HepG2 (cell line): Measurements from ENCODE around the gene FRAS1. TPM values are rescaled to one million over a fixed set of nuclear protein-coding genes. Genes with fewer than 3 reads are reported as not detected.
A peak's percentile ranks its signal among the peaks of the same experiment; 100 is the strongest.

Experiments
- CENPT ChIP-seq: sonication (generic); formaldehyde crosslinking; IDR thresholded peaks from 2 replicates; pipeline ENCODE4 v1.8.0; 2022; ENCODE audit warnings: low read depth, mild to moderate bottlenecking, moderate library complexity, missing genetic modification reagents
- EP300 ChIP-seq, 3 experiments: sonication (generic) in 1 of 3; formaldehyde crosslinking in 1 of 3; IDR thresholded peaks; 2 replicates each; pipeline versions ENCODE4 v1.5.1 to v1.6.1; 2011 to 2020; ENCODE audit warnings: low read depth in 2 of 3, low read length in 2 of 3, borderline replicate concordance in 1 of 3, improper control_type of control experiment in 1 of 3, mild to moderate bottlenecking in 1 of 3, missing genetic modification reagents in 1 of 3, moderate library complexity in 1 of 3
- GFI1 ChIP-seq: sonication (generic); formaldehyde crosslinking; IDR thresholded peaks from 2 replicates; pipeline ENCODE4 v1.5.0; 2020; ENCODE audit warnings: missing genetic modification reagents, mild to moderate bottlenecking, borderline replicate concordance
- HIC2 ChIP-seq: sonication (generic); formaldehyde crosslinking; IDR thresholded peaks from 2 replicates; pipeline ENCODE4 v1.9.0; 2022; ENCODE audit warnings: low read depth, missing genetic modification reagents
- HMG20A ChIP-seq: IDR thresholded peaks from 2 replicates; pipeline ENCODE4 v1.6.1; 2016; ENCODE audit warnings: borderline replicate concordance
- MED1 ChIP-seq: sonication (generic); formaldehyde crosslinking; IDR thresholded peaks from 2 replicates; pipeline ENCODE4 v1.4.0; 2020; ENCODE audit warnings: missing genetic modification reagents
- NKX3-1 ChIP-seq: sonication (generic); formaldehyde crosslinking; IDR thresholded peaks from 2 replicates; pipeline ENCODE4 v1.5.0; 2020; ENCODE audit warnings: missing genetic modification reagents
- NR2C2 ChIP-seq: sonication (generic); formaldehyde crosslinking; IDR thresholded peaks from 2 replicates; pipeline ENCODE4 v1.4.0; 2020; ENCODE audit warnings: missing genetic modification reagents, mild to moderate bottlenecking, moderate library complexity, borderline replicate concordance
- PPARG ChIP-seq: conservative IDR thresholded peaks from 2 replicates; pipeline ENCODE4 v1.6.1; 2016; ENCODE audit warnings: missing biosample characterization, missing genetic modification reagents
- SP140L ChIP-seq: sonication (generic); formaldehyde crosslinking; IDR thresholded peaks from 2 replicates; pipeline ENCODE4 v1.4.0; 2020; ENCODE audit warnings: missing genetic modification reagents, borderline replicate concordance
- TP53 ChIP-seq: sonication (generic); formaldehyde crosslinking; conservative IDR thresholded peaks from 2 replicates; pipeline ENCODE4 v1.4.0; 2020; ENCODE audit warnings: missing genetic modification reagents
- ZNF331 ChIP-seq: sonication (generic); formaldehyde crosslinking; IDR thresholded peaks from 2 replicates; pipeline ENCODE4 v1.4.0; 2020; ENCODE audit warnings: missing genetic modification reagents
- ZNF343 ChIP-seq: sonication (generic); formaldehyde crosslinking; IDR thresholded peaks from 2 replicates; pipeline ENCODE4 v1.4.0; 2020; ENCODE audit warnings: mild to moderate bottlenecking, missing genetic modification reagents
- ZNF362 ChIP-seq: sonication (generic); formaldehyde crosslinking; IDR thresholded peaks from 2 replicates; pipeline ENCODE4 v1.4.0; 2020; ENCODE audit warnings: missing genetic modification reagents, mild to moderate bottlenecking, borderline replicate concordance
- ZNF430 ChIP-seq: sonication (generic); formaldehyde crosslinking; IDR thresholded peaks from 2 replicates; pipeline ENCODE4 v1.9.0; 2021; ENCODE audit warnings: mild to moderate bottlenecking, missing genetic modification reagents
- ZNF446 ChIP-seq: sonication (generic); formaldehyde crosslinking; IDR thresholded peaks from 2 replicates; pipeline ENCODE4 v1.5.0; 2020; ENCODE audit warnings: mild to moderate bottlenecking, missing genetic modification reagents
- ZNF556 ChIP-seq: sonication (generic); formaldehyde crosslinking; IDR thresholded peaks from 2 replicates; pipeline ENCODE4 v1.4.0; 2020; ENCODE audit warnings: mild to moderate bottlenecking, missing genetic modification reagents, borderline replicate concordance
- ZNF557 ChIP-seq: sonication (generic); formaldehyde crosslinking; IDR thresholded peaks from 2 replicates; pipeline ENCODE4 v1.4.0; 2020; ENCODE audit warnings: missing genetic modification reagents
- ZNF616 ChIP-seq: sonication (generic); formaldehyde crosslinking; IDR thresholded peaks from 2 replicates; pipeline ENCODE4 v1.5.0; 2020; ENCODE audit warnings: low read depth, mild to moderate bottlenecking, missing genetic modification reagents
- polyA plus RNA-seq, 8 experiments: library from polyadenylated mRNA; depleted of rRNA in 3 of 8; stranded (reverse) in 7 of 8; unstranded in 1 of 8; fragments of >200 nt; fragmentation: Illumina TruSeq in 4 of 8; extraction: Trizol in 4 of 8; gene quantifications; 2 replicates each; pipeline versions ENCODE4 v1.2.1 to v1.2.3, GENCODE V29; 2011 to 2016; ENCODE audit warnings: low read depth in 4 of 8, missing spikeins in 1 of 8, mixed read lengths in 1 of 8; ENCODE audit not compliant: insufficient read depth in 1 of 8
- total RNA-seq, 5 experiments: library from RNA; depleted of rRNA; stranded (reverse); fragments of >200 nt; fragmentation: Illumina TruSeq; extraction: Trizol; gene quantifications; 2 replicates each; pipeline ENCODE4 v1.2.3, GENCODE V29; 2016; ENCODE audit warnings: low read depth in 1 of 5
- TF ChIP-seq, protein P1 (sequence below): sonication (generic); formaldehyde crosslinking; IDR thresholded peaks from 2 replicates; pipeline ENCODE4 v1.5.1; 2020; ENCODE audit warnings: mild to moderate bottlenecking, missing genetic modification reagents

FRAS1 gene
- total and polyA plus RNA-seq, 2 of the 13 experiments (the other 11 are each of a cell fraction or from before 2014, with no cell fraction given): 22.5 to 31.6 TPM

DNA sequence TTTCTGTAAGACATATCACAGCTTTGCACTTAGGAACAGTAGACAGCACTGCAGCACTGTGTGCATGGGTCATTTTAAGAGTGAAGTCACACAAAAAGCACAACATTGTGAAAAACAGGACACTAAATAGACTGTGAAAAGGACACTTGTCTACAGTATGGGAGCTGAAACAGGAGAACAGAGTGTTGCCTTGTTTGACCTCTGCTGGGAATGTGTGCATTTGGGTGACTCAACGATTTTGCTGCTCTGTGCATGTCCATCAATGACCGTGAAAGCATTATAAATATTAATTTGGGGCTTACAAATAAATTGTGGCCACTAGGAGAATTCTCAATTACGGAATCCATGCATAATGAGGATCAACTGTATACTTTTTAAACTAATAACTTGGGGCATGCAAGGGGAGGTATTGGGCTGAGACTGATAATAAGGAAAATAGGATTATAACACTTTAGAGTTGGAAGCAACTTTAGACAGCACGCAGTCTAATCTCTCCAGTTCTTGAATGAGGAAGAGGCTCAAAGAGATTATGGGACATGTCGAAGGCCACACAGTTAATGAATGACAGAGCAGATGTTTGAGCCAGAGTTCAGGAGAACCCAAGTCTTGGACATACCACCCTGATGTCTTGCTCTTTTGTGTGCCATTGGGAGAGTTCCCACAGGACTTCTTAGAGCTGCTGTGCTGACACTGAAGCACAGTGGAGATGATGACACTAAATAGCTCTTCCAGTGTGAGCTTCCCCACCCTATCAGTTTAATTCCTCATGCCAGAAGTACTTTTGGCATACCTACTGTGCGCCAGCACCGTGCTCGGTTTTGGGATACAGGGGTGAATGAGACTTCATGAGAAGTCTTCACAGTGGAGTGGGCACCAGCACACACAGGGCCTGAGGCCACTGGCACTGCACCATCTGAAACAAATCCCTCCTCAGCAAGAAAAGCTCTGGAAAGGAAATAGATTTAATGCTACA lies 79.3 kb downstream of the FRAS1 start (continued):
- TF ChIP-seq, protein P1, sequence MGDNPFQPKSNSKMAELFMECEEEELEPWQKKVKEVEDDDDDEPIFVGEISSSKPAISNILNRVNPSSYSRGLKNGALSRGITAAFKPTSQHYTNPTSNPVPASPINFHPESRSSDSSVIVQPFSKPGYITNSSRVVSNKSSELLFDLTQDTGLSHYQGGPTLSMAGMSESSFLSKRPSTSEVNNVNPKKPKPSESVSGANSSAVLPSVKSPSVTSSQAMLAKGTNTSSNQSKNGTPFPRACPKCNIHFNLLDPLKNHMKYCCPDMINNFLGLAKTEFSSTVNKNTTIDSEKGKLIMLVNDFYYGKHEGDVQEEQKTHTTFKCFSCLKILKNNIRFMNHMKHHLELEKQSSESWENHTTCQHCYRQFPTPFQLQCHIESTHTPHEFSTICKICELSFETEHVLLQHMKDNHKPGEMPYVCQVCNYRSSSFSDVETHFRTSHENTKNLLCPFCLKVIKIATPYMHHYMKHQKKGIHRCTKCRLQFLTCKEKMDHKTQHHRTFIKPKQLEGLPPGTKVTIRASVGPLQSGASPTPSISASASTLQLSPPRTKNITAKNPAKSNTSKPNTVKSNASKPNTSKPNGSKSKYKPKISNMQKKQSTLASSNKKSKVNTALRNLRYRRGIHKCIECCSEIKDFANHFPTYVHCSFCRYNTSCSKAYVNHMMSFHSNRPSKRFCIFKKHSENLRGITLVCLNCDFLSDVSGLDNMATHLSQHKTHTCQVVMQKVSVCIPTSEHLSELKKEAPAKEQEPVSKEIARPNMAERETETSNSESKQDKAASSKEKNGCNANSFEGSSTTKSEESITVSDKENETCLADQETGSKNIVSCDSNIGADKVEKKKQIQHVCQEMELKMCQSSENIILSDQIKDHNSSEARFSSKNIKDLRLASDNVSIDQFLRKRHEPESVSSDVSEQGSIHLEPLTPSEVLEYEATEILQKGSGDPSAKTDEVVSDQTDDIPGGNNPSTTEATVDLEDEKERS (CRISPR knock-in tag): 0 out of 2 replicates have a peak, but pooled peaks have one; percentile 19
- TF ChIP-seq ZNF430 (CRISPR knock-in tag) (0 out of 2 replicates have a peak, but pooled peaks have one; percentile 43), GFI1 (CRISPR knock-in tag) (peak; percentile 51; the same call in 1 of the 2 replicates), CENPT (CRISPR knock-in tag) (no peak), ZNF556 (CRISPR knock-in tag) (peak; percentile 77; the same call in 1 of the 2 replicates), ZNF362 (CRISPR knock-in tag) (peak; percentile 27; the same call in 1 of the 2 replicates), TP53 (CRISPR knock-in tag) (no peak), NKX3-1 (CRISPR knock-in tag) (no peak), SP140L (CRISPR knock-in tag) (0 out of 2 replicates have a peak, but pooled peaks have one; percentile 20), HMG20A (CRISPR knock-in tag) (peak; percentile 38; the same call in 1 of the 2 replicates), ZNF343 (CRISPR knock-in tag) (0 out of 2 replicates have a peak, but pooled peaks have one; percentile 12), PPARG (CRISPR knock-in tag) (peak; percentile 81), ZNF557 (CRISPR knock-in tag) (no peak), EP300 (IDR thresholded peaks at IDR 0.05; ENCODE audit: low read depth in 2 of 2, low read length in 2 of 2) (peak in 1 of 2 experiments; percentile 63; a peak in 1 of 4 replicates), EP300 (CRISPR knock-in tag; IDR thresholded peaks at IDR 0.05; ENCODE audit: borderline replicate concordance) (peak; percentile 45; the same call in 1 of the 2 replicates), MED1 (CRISPR knock-in tag) (peak; percentile 29; the same call in 1 of the 2 replicates), HIC2 (CRISPR knock-in tag) (no peak), NR2C2 (CRISPR knock-in tag) (peak; percentile 60; the same call in 1 of the 2 replicates), ZNF446 (CRISPR knock-in tag) (no peak), ZNF616 (no peak), ZNF331 (CRISPR knock-in tag) (peak; percentile 54; the same call in 1 of the 2 replicates)
